Psoas muscle (tissue), 8 donors: ENCODE data around the gene FAT3. TPM values are rescaled to one million over a fixed set of nuclear protein-coding genes. Genes with fewer than 3 reads are reported as not detected.

Experiments
- ATAC-seq, 4 donors: fragments of 200-7000 bp; cut with Tn5 transposase; one replicate each; pipeline ENCODE4 v1.9.1; 2020; ENCODE audit warnings: moderate library complexity in 3 of 4, mild to moderate bottlenecking in 2 of 4
- DNase-seq, 2 donors: peaks; one replicate each; pipeline ENCODE4 v3.0.0-alpha.2; 2020
- H3K27ac ChIP-seq: fragments of 200-600 bp; one replicate; pipeline ENCODE4 v1.8.0; 2022
- H3K27me3 ChIP-seq, 3 donors: fragments of 200-600 bp in 1 of 3; one replicate each; pipeline versions ENCODE4 v1.6.1 to v1.8.0; 2013 to 2022; ENCODE audit warnings: low read length in 2 of 3, mild to moderate bottlenecking in 2 of 3, moderate library complexity in 1 of 3; ENCODE audit not compliant: insufficient read depth in 3 of 3
- H3K36me3 ChIP-seq, 2 donors: fragments of 200-600 bp in 1 of 2; one replicate each; pipeline versions ENCODE4 v1.6.1 to v1.8.0; 2013 to 2022; ENCODE audit warnings: low read depth in 1 of 2, mild to moderate bottlenecking in 1 of 2, moderate library complexity in 1 of 2; ENCODE audit not compliant: insufficient read depth in 1 of 2
- H3K4me1 ChIP-seq: fragments of 200-600 bp; one replicate; pipeline ENCODE4 v1.8.0; 2022
- H3K4me3 ChIP-seq: fragments of 200-600 bp; one replicate; pipeline ENCODE4 v1.8.0; 2022; ENCODE audit warnings: mild to moderate bottlenecking
- H3K9me3 ChIP-seq: fragments of 200-600 bp; one replicate; pipeline ENCODE4 v1.8.0; 2022
- CTCF ChIP-seq: fragments of 200-600 bp; IDR thresholded peaks from one replicate; pipeline ENCODE4 v1.8.0; 2022; ENCODE audit warnings: antibody characterized with exemption
- WGBS, 3 donors: extraction: QIAGEN DNeasy Blood & Tissue Kit; methylation state at CpG; one replicate each; pipeline versions ENCODE4 v1.1.6 to v1.1.7; 2013; 5-methylcytosine and 5-hydroxymethylcytosine counted together
- intact Hi-C, 2 donors: fragments of 100-400 bp; cut with DNase I; formaldehyde crosslinking; loops; one replicate each; pipeline versions ENCODE4 v1.11.0 to v1.14.2; 2022
- polyA plus RNA-seq, 3 donors: library from polyadenylated mRNA; stranded (reverse); fragments of 200-250 nt; gene quantifications; one replicate each; pipeline ENCODE4 v1.2.3, GENCODE V29; 2013
- total RNA-seq, 4 donors: library from RNA; stranded (reverse); fragmentation: NEBNext Ultra II Directional in 2 of 4; extraction: Animal tissue kit (Norgen Biotek cat#: 25700) in 2 of 4; gene quantifications; one replicate each; pipeline versions ENCODE4 v1.2.1 to v1.2.4, GENCODE V29; 2021 to 2023
- donor health status: healthy with polysubstance abuse.
- donor health status: DM: no; HTN: no; CAD: no; lungs with moderate emphysema.
- donor health status: Bipolar disorder and iron deficiency.
- donor health status: healthy.
- donor health status: DM: yes; HTN: yes; CAD: no.
- donor health status: DM: no; HTN: no; CAD: no.
- donor health status: DM: no; HTN: no; CAD: no.
- donor health status: DM: yes; HTN: yes; CAD: no.

The FAT3 gene
- total and polyA plus RNA-seq, 7 donors = 0.01 to 0.92 (median 0.08) TPM

DNA sequence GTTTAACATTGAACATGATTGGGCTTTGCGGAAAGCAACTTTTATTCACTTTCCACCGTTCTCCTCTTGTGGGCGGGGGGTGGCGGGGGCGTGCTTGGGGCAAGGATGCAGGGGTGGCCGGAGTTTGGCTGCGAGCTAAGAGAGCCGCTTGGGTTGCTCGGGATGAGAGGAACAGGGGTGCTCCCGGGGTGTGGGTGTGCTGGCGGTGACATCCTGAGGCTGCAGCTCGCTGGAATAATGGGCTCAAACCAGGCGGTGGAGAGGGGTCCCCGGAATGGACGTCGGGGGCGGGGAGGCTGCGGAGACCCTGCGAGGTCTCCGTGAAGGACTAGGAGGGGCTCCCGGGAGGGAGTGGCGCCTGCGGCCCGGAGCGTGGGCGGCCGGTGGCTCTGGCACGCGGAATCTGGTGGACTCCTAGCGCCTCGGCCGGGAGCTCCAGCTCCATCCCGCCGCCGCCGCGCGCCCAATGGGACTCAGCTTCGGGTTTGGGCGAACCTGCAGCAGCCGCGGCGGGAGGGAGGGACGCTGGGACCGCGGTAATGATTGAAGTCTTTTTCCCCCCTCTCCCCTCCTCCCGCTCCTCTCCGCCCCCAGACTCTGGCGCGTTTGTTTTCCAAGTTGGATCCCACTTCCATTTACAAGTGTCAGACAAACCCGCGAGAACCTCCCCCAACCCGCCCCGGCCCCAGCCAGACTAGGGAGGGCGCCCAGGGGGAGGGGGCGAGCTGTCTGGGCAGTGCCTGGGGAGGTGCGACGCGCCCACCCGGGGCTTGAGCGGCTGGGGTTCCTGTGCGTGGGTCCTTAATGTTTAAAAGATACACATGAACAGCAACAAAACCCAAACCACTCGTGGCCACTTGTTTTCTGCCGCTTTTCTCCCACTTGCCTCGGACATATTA lies 2.0 kb downstream of the FAT3 start:
- Histone ChIP-seq H3K27ac (no peak overlapping the region), H3K27me3 (peaks cover 8 to 86% (median 9%) of the 10 kb centered on the region in 3 donors), H3K4me1 (peaks cover 4% of the 10 kb centered on the region), H3K4me3 (peak overlapping the region; percentile 62), H3K9me3 (no peaks in the 10 kb centered on the region), H3K36me3 (no peaks in the 10 kb centered on the region)
- ATAC-seq = peak in 2 of 4 donors; percentile 17 to 30
- no peak for TF ChIP-seq CTCF
- 0 to 1% (median 1%) methylated on average over 46 to 65 of the region's 65 CpGs for WGBS, 3 donors
- intact Hi-C loops = no loop called here
- peak in 1 of 2 donors; percentile 56 for DNase-seq

DNA sequence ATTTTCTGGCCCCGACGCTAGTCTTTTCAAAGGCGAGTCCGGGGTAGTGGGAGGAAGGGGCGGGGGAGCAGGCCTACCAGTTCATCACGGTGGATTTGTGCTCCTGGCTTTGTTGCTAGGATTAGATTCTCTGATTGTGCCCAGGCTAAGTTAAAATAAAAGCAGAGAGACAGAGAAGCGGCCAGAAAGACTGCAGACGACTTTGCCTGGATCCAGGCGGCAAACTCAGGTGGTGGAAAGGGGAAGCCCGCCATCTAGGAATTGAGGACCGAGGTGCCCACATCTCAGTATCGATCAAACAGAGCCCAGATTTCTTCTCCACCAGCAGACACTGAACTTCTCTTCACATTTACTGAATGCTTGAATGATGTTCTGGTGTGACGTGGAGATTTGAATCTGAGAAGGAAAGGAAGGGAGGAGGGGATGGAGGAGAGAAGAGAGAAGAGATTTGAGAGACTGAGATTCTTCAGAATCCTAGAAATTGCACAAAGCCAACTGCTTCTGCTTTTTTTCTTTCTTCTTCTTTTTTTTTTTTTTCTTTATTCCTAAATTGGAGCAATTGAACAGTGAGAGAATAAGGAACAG lies 2.7 kb downstream of the FAT3 start:
- no peak for DNase-seq
- 9 to 11% (median 11%) methylated on average over 13 of the region's 13 CpGs for WGBS, 3 donors
- Histone ChIP-seq H3K27ac (no peak overlapping the region), H3K36me3 (no peaks in the 10 kb centered on the region), H3K4me3 (peak overlapping the region; percentile 62), H3K9me3 (no peaks in the 10 kb centered on the region), H3K27me3 (peaks cover 7 to 79% (median 9%) of the 10 kb centered on the region in 3 donors), H3K4me1 (peaks cover 4% of the 10 kb centered on the region)
- intact Hi-C loops = no loop called here
- TF ChIP-seq CTCF = no peak
- no peak for ATAC-seq

DNA sequence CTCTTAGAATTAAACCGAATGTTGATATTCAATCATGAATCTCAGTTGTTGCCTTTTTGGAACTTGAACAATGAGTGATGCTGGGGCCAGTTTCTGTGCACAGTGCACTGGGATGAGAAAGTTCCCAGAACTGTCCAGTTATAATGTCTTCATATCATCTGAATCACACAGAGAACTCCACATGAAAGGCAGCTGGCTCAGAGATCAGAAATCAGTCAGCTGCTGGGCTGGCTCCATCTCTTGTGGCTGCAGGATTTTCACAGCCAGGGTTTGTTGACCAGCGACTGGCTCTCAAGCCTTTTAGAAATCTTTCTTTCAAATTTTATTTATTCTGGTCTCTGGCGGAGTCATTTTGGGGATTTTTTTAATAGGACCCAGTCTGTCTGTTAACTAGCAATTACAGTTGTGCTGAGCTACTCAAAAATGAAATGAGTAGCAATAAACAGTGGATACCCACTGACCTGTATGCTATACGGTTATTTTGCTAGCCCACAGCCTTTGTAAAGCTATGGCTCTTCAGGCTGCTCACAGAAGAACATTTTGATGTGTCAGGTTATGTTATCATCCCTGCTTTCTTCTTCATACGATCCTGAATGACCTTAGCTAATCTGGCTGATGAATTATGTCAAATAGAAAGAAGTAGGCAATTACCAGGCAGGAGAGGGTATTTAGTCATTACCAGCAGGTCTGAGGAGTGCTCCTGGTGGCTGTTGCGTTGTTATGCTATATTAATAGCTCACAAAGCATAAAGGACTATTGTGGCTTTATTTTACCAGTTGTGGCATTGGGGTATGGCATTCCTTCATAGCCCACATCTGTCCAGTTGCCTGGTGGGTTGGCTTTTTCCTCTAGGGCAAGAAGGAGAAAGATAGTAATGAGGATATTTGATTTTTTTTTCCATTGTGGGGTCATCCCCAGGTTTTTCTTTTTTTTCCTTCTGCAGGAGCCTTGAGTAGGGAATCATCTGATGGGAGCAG lies 3.6 kb downstream of the FAT3 start:
- no peak for TF ChIP-seq CTCF
- peaks cover 4% of the 10 kb centered on the region for H3K4me1 ChIP-seq
- peaks cover 4 to 69% (median 7%) of the 10 kb centered on the region in 3 donors for H3K27me3 ChIP-seq
- ATAC-seq (peak in 2 of 4 donors; percentile 41 to 42), DNase-seq (peak; percentile 26 to 64)
- intact Hi-C loops = no loop called here
- no peaks in the 10 kb centered on the region for H3K36me3 ChIP-seq
- H3K9me3 ChIP-seq = no peaks in the 10 kb centered on the region
- 27 to 44% (median 30%) methylated on average over 6 of the region's 6 CpGs for WGBS, 3 donors
- H3K4me3 ChIP-seq = no peak overlapping the region
- no peak overlapping the region for H3K27ac ChIP-seq

GRCh38 chr11:92236856-92237255 lies 12.2 kb downstream of the FAT3 start:
- H3K4me1 ChIP-seq = no peaks in the 10 kb centered on the region
- DNase-seq (no peak), ATAC-seq (no peak)
- H3K27me3 ChIP-seq = no peaks in the 10 kb centered on the region
- H3K36me3 ChIP-seq = no peaks in the 10 kb centered on the region
- H3K27ac ChIP-seq = no peak overlapping the region
- intact Hi-C loops = no loop called here
- no peaks in the 10 kb centered on the region for H3K9me3 ChIP-seq
- WGBS, 3 donors = 66 to 79% (median 77%) methylated on average over 1 of the region's 1 CpG
- TF ChIP-seq CTCF = no peak
- no peak overlapping the region for H3K4me3 ChIP-seq
